SKM-1 (cell line): ENCODE data around the gene ST14.

Experiments used
- DNase-seq: peaks from one replicate; lab custom pipeline; 2025; ENCODE audit not compliant: unreplicated experiment; lab: John Stamatoyannopoulos, UW

ST14 gene

DNA sequence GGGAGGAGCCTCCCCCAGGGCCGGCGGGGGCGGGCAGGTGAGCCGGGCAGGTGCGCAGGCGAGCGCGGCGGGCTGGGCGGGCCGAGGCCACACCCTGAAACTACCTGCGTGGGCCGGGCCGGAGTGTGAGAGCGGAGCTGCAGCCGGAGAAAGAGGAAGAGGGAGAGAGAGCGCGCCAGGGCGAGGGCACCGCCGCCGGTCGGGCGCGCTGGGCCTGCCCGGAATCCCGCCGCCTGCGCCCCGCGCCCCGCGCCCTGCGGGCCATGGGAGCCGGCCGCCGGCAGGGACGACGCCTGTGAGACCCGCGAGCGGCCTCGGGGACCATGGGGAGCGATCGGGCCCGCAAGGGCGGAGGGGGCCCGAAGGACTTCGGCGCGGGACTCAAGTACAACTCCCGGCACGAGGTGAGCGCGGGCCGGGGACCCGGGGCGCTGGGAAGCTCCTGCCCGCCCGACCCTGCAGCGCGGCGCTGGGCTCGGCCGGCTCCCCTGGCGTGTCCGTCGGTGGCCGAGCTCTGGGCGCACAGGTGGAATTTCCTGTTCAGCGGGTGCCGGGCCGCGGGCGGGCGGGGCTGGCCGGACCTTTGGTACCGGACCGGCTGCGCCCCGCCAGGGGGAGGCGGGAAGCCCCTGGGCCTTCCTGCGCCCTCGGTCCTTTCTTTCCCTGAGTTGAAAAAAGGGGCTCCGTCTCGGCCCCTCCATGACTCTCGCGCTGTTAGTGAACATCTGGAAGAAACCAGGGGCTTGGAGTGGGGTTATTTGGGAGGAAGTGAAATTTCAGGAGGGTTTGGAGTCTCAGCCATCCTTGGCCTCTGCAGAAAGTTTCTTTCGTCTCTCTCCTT, at the start of gene ST14:
Gene ST14 (plus strand): TSS at position 126 of the 841 bp plus-strand sequence. CDS start 198 bp downstream, at position 324.
- DNase-seq = no peak

DNA sequence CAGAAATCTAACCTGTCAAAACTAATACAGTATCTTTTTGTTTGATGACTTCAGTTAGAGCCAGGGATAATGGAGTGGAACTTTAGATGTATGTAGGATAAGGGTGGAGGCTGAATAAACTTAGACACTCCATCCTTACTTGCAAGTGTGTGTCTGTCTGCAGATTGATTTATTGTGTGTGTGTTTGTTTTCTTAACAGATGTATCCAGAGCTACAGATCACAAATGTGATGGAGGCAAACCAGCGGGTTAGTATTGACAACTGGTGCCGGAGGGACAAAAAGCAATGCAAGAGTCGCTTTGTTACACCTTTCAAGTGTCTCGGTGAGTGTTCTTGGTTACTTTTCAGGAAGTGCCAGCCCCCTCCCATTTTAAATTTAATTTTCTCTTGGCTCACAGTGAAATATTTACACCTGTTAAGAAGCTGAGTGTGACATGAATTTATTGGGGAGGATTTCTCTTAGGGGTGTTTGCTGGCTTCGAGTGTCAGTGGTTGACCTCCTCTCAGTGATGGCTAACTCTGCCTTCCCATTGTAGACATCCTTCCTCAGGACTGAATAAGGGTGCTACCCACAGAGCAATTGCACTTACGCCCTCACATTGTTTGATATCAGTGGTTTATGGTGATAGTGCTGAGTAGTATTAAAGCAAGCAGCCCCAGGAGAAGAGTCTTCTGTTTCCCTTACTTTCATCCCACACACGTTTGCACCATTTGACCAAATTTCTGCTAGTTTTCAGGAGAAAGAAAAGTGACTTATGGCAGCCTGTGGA, 49.1 kb upstream of the ST14 start:
- no peak for DNase-seq

DNA sequence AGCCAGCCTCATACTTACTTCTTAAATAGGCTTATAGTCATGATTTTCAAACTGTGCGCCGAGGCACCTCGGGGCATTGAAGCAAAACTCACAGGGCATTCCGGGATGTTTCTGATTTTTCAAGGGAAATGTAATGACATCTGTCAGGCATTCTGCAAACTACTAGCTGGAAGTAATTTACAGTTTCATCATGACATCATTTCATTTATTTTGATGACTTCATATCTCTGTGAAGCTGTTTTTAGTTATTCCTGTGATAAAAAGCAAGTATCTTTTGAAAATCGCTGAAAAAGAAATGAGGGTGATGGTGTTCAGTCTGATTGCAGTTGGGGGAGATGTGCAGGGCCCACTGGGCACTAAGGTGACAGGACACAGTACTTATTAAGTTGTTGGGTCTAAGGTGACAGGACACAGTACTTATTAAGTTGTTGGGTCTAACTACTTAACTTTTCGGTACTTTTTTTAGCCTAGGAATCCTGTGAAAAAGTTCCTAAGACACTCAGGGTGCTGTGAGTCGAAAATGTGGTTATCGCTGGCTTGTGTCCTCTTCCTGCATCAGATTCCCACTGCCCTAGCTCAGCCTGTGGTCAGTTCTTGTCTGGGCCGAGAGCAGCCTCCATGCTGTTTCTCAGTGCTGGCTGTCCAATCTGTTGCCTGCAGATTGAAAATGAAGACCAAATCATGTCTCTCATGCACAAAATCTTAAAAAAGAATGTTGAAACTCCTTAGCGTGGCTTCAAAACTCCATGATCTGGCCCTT, 47.3 kb upstream of the ST14 start:
- DNase-seq = no peak

DNA sequence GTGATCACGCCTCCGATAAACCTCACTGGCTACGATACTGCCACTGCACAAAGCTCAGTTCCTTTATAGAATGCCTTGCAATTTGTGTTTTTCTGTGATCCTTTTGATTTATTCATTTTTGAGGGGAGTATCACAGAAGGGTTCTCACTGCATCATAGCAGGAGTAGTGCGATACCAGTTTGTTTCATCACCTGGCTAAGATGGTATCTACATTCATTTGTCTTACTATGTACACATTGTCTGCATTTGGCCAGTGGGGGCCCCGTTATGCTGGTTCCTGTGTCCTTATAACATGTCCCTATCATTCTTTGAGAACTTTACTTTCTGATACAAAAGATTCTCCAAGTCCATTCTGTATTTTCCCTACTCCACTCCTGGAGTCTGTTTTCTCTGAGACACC, 45.3 kb upstream of the ST14 start:
- no peak for DNase-seq

DNA sequence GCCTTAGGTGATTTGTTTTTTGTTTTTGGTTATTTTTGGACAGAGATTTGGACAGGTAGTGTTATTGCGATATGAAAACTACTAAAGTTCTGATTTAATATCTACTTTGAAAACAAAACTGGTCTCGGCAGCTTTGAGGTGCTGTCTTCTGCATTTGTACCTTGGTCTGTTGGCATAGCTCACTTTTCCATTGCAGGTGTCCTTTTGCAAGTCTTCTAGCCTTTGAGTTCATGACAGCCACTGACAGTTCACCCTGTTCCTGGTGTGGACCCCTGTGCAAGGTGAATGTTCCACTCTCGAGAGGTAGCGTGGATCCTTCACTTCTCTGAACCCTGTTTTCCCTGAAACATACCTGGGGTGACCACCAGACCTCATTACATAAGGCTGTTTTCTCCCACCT, 44.9 kb upstream of the ST14 start:
- DNase-seq = no peak

DNA sequence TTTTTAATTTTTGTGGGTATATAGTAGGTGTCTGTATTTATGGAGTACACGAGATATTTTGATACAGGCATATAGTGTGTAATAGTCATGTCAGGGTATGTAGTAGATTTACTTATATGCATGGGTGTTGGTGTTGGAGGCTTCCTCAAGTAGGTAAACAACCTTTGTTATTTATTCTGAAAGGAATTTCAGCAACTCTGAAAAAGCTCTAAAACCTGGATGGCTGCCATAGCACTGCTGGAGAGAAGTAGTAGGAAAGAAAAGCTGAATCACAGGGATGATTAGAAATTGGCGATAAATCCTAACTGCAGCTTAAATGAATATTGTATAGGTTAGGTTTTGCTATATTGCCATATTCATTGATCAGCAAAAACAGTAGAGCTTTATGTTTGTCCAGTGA, 44.4 kb upstream of the ST14 start:
- no peak for DNase-seq

DNA sequence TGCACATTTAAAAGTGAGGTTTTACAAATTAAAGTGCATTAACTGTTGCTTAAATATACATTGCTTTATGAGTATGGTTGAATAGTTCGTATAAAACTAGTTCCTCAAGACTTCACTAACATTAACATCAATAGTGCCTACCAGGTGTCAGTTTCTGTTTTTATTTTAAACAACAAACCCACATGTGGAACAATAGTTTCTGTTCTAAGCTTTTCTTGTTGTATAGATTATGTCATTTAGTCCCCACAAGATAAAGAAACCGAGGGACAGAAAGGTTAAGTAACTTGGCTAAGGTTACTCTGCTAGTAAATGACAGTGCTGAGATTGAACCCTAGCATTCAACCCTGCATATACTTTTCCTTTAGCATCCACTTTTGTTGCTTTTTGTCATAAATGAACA, 41.4 kb upstream of the ST14 start:
- no peak for DNase-seq

DNA sequence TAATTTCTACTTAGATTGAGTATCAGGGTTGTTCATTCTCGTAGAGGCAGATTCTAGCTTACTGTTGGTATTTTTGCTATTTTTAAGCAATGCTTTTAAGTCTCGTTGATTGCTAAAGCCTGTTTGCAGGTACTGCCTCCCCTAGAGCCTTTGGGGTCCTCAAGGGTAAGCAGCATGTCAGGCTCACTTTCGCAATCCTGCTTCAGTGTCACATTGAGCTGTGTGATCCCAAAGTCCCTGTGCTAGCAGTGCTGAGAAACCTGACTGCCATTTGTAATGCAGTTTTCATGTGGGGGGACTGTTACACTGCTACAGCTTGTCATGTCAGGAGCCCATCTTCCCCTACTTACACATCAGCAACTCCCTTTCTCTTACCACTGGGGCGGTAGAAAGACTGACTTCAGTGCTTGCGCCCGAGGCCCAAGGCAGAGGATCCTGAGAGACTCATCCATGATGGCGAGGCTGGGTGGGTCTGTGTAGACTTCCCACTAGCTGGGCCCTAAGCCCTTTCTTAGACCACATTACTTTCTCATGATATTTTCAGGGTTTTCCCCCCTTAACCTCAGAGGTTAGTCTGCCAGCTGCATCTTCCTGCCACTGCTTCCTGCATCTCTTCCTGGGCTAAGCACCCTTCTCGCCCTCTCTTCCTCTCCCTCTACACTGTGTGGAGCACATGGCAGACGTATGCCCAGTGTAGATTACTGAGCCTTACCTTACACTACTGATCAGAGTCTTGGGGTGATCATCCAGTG, 40.8 kb upstream of the ST14 start:
- no peak for DNase-seq

DNA sequence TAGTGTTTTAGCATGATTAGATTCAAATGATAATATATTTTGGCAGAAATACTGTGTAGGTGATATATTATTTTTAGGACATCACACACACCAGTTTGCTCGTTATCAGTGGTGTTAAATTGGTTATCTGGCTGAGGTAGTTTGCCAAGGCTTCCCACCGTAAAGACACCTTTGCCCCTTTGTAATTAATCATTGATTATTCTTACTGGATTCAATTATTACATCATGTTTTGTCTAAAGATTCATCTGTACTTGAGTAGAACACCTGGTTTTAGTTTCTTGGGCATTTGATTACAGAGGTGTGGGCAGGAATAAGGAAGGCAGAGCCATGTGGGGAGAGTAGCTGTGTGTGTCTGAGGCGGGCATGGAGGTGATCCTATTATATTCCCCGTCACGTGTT, 39.5 kb upstream of the ST14 start:
- no peak for DNase-seq

DNA sequence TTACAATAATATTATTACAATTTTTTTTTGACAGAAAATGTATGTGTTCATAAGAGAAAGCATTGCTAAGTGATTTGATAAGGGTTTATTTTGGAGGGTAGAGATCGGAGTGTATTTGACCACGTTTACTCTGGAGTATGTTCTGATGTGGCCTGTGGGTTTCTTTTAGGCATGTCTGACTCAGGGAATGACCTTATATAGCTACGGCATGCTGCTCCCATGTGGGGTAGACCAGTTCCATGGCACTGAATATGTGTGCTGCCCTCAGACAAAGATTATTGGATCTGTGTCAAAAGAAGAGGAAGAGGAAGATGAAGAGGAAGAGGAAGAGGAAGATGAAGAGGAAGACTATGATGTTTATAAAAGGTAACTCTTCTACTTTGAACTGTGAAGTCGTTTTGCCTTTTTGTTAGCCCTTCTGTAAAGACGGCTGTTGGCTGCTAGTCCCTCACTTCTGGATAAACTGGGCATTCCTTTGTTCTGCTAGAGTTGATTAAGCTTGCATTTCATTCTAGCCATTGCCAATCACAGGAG, 38.1 kb upstream of the ST14 start:
- no peak for DNase-seq

DNA sequence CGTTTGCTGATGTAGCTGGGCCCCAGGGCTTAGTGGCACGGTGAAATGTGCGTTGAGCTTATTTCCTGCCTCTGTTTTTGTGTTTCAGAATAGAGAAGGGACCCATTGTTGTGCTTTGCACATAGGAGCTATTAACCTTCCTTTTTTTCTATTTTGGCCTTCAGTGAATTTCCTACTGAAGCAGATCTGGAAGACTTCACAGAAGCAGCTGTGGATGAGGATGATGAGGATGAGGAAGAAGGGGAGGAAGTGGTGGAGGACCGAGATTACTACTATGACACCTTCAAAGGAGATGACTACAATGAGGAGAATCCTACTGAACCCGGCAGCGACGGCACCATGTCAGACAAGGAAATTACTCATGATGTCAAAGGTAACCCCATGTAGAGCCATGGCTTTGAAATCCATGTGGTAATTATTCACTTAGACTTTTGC, 37.4 kb upstream of the ST14 start:
- no peak for DNase-seq

DNA sequence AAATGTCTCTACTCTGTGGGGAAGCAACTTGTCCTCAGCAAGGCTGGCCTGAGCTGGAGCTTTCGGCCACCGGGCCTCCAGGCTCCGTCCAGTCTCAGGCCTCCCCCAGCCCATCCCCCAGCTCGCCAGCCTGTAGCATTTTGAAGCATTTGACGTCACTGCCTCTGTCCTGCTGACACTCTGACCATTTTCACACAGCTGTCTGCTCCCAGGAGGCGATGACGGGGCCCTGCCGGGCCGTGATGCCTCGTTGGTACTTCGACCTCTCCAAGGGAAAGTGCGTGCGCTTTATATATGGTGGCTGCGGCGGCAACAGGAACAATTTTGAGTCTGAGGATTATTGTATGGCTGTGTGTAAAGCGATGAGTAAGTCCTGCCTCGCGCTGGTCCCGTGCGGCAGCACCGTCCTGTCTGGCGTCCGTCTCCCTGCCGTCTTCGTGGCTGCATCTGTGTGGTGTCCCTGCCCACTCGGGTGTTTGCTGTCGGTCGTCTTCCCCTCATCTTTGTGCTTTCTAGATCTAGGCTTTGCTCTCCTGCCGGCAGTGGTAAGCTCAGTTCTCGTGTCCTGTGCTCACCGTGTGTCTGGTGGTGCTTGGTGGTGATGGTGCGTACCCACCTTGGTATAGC, 36.1 kb upstream of the ST14 start:
- no peak for DNase-seq

DNA sequence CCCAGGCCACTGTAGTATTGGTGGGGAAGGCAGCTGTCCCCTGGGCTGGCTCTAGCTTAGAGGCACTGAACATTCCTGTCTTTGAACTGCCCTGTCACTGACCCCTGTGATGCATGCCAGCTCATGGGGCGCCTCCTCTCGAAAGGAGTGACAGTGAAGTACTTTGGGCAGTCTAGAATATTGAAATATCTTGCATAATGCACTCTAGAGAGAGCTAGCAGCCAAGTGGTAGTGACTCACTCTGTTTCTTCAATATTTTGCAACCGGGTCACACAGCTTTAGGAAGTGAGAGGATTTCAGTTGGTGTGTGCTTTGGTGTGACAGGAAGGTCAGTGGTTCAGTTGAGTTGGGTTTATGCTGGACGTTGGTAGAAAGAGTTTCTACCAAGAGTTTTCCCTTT, 35.5 kb upstream of the ST14 start:
- peak; percentile 99 for DNase-seq

DNA sequence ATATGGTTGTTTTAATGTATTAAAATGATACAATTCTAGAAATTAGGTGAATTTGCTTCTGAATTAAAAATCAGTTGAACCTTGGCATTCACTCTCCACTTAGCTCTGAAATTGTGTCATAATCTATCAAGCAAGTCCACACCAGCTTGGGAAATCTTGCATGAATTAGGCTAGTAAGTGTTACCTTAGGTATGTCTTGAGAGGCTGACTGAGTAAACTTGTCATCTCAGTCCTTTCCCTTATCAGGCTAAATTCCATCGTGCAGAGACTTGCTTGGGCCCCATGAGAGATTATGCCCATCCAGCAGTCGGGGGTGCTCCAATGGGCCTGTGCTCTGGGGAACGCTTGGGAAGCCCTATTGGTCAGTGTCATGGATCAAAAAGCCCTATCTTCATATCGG, 33.9 kb upstream of the ST14 start:
- no peak for DNase-seq

DNA sequence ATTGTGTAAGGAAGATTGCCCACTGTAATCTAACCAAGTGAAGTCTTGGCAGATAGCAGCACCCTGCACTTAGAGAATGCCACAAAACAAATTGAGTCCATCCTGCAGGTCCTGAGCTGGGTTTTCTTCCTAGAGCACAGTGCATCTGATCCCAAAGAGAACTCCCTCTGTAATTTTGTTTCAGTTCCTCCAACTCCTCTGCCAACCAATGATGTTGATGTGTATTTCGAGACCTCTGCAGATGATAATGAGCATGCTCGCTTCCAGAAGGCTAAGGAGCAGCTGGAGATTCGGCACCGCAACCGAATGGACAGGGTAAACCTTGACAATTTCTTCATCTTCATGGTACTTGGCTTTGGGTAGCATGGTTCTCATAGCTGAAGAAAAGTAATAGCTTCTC, 33.1 kb upstream of the ST14 start:
- no peak for DNase-seq

DNA sequence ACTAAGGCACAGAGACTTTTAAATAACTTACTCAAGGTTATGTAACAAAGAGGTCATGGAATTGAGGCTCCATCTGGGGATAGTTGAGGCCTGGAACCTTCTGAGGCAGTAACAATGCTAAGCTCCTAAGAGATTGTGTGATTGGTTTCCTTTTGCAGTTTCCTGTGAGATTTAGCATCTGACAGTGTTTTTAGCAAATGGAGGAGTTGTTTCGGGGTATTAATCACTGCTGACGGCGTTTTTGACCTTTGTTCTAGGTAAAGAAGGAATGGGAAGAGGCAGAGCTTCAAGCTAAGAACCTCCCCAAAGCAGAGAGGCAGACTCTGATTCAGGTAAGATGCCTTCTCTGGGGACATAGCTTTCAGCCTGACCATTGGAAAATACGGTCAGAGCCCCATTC, 32.1 kb upstream of the ST14 start:
- DNase-seq = no peak

DNA sequence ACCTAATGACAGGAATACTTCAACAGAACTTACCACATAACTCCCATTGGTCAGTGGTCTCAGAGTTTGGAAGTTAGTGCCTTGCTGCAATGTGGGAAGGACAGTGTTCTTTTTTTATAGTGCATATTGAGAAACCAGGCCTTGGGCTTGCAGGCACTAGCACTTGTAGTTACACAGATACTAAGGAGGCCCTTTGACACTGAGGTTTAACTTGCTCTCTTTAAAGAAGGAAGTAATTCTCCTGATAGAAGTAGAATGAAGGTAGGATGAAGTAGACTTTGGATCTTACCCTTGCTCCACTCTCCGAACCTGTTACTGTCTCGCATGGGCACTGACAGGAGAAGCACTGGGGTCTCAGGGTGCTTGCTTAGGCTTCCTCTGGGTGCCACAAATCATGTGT, 31.0 kb upstream of the ST14 start:
- DNase-seq = peak; percentile 28

DNA sequence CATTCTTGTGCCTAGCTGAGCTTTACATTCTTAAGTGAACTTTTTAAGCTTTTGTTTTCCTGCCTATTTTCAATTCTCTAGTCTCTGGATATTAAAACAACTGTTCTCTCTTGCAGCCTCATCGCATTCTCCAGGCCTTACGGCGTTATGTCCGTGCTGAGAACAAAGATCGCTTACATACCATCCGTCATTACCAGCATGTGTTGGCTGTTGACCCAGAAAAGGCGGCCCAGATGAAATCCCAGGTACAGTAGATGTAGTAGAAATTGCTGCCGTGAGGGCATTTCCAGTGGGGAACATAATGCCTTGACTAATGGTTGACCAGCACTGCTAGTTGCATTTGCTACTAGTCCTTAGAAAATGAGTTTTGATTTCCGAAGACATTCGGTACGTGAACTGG, 29.7 kb upstream of the ST14 start:
- DNase-seq = no peak

DNA sequence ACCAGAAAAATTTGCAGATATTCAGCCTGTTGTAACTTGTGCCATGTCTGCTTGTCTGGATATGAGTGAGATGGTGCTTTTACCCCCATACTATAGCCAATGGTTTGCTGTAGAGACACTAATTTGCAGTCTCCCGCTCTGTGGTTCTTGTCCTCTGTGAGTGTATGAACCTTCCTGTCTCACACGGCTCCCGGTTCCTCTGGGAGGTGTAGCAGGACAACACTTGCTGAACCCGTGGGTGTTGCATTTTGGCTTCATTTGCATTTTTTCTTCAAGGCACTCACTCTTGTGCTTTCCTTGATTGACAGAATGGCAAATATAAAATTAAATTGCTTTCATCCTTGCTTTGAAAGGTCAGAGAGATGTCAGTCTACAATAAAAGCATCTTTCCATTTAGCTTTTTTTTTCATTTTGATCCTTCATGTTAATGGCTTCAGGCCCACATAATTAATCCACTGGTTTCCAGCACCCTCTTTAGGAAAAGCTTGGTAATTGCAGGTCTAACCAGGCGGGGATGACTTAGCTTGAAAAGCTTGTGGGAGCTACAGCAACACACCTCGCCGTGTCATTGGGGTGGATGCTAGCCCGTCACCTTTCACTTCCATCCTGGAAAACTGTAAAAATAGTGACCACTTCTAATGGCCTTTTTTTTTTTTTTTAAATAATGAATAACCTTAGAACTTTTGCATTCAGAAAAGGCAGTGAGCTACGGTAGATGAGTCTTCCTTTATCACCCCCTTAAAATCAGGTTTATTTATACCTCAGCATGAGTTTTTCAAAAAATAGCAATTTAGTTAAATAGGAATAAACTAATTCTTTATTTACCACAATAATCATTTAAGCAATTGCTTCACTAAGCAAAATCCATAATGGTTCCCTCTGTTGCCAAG, 27.4 kb upstream of the ST14 start:
- DNase-seq = peak; percentile 46
